K562 (cell line): Measurements from ENCODE around the gene CEP290.

Experiments used
- CTCF ChIP-seq, 3 experiments: IDR thresholded peaks in 2 of 3; conservative IDR thresholded peaks in 1 of 3; 2 replicates each; pipeline ENCODE4 v1.5.1; 2011 to 2012; ENCODE audit warnings: low read length in 3 of 3, mild to moderate bottlenecking in 3 of 3, control low read depth in 2 of 3, improper control_type of control experiment in 1 of 3, inconsistent platforms in 1 of 3, low read depth in 1 of 3, mixed read lengths in 1 of 3, moderate library complexity in 1 of 3; ENCODE audit not compliant: insufficient read depth in 2 of 3
- FOXM1 ChIP-seq, 2 experiments: fragments of 450-650 bp in 1 of 2; sonication (generic) in 1 of 2; formaldehyde crosslinking in 1 of 2; IDR thresholded peaks; 2 replicates each; pipeline versions ENCODE4 v1.6.1 to v1.9.0; 2017 to 2022; ENCODE audit warnings: low read depth in 2 of 2, mild to moderate bottlenecking in 2 of 2, missing genetic modification reagents in 1 of 2, moderate library complexity in 1 of 2
- PREB ChIP-seq: sonication (generic); formaldehyde crosslinking; IDR thresholded peaks from 2 replicates; pipeline ENCODE4 v1.8.1; 2023; ENCODE audit warnings: mild to moderate bottlenecking, missing genetic modification reagents
- SMARCC2 ChIP-seq: fragments of 450-650 bp; IDR thresholded peaks from 2 replicates; pipeline ENCODE4 v1.6.1; 2017; ENCODE audit warnings: antibody characterized with exemption, moderate library complexity, mild to moderate bottlenecking, low read depth
- SMC3 ChIP-seq: conservative IDR thresholded peaks from 2 replicates; pipeline ENCODE4 v1.6.1; 2011; ENCODE audit warnings: low read depth, low read length, improper control_type of control experiment; ENCODE audit not compliant: insufficient read depth
- THRAP3 ChIP-seq: fragments of 450-650 bp; IDR thresholded peaks from 2 replicates; pipeline ENCODE4 v1.6.1; 2016; ENCODE audit warnings: mild to moderate bottlenecking, inconsistent platforms, borderline replicate concordance
- ZBTB40 ChIP-seq, 2 experiments: fragments of 450-650 bp in 1 of 2; sonication (generic) in 1 of 2; formaldehyde crosslinking in 1 of 2; IDR thresholded peaks; 2 replicates each; pipeline versions ENCODE4 v1.7.1 to v1.9.0; 2016 to 2022; ENCODE audit warnings: inconsistent platforms in 1 of 2, mild to moderate bottlenecking in 1 of 2, missing genetic modification reagents in 1 of 2
- ZNF274 ChIP-seq: IDR thresholded peaks from 2 replicates; pipeline ENCODE4 v1.6.1; 2011; ENCODE audit warnings: low read depth, mild to moderate bottlenecking, low read length, moderate library complexity, borderline replicate concordance
- ZNF655 ChIP-seq: fragments of 250-450 bp; sonication (Bioruptor Pico); IDR thresholded peaks from 2 replicates; pipeline ENCODE4 v1.5.0; 2021

- TF ChIP-seq ZNF655 (CRISPR knock-in tag) (no peak), FOXM1 (IDR thresholded peaks at IDR 0.05; ENCODE audit: low read depth) (no peak), FOXM1 (CRISPR knock-in tag; IDR thresholded peaks at IDR 0.05; ENCODE audit: low read depth) (no peak), ZNF274 (no peak), SMARCC2 (no peak), SMC3 (no peak), CTCF (IDR thresholded peaks at IDR 0.05 in 2 of 3, conservative IDR thresholded peaks at IDR 0.05 in 1 of 3; ENCODE audit: insufficient read depth in 2 of 3, low read depth in 1 of 3, low read length in 3 of 3) (no peak), THRAP3 (no peak), ZBTB40 (IDR thresholded peaks at IDR 0.05) (no peak), ZBTB40 (CRISPR knock-in tag; IDR thresholded peaks at IDR 0.05) (no peak), PREB (CRISPR knock-in tag) (no peak)
Measured at GRCh38 chr12:88015825-88016224, 126.1 kb downstream of the CEP290 start.
